ENCODE data around the gene C6orf62. TPM values are rescaled to one million over a fixed set of nuclear protein-coding genes. Genes with fewer than 3 reads are reported as not detected.
"Not testable (repeated sequence)": the region's sequence is repeated elsewhere in the genome, so short reads cannot be mapped to it uniquely, and the experiment has no call there.

C6orf62 gene
- polyA plus RNA-seq, 1 of the 3 experiments (the other 2 are of a cell fraction), result 36.0 TPM

DNA sequence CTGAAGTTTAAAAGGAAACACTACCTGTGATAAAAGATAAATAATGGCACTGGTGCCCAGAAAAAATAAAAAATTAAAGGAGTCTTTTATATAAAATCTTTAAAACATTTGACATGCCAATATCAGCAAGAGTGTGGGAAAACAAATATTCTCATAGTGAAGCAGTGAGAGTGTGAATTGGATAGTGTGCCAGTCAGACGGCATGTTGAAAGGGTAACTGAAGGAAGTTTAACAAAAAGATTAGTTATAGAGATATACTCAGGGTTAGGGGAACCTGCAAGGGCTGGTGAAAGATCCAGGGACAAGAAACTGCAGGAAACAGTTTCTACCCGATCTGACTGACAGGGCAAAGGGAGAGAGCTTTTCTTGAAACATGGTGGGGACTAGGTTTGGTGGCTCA lies 33.5 kb upstream of the C6orf62 start:
- no peak overlapping the region for H3K4me3 ChIP-seq (ENCODE audit: low read depth in 2 of 2, low read length in 1 of 2)
- no peaks in the 10 kb centered on the region for H3K79me2 ChIP-seq (ENCODE audit: insufficient read depth)
- H3K4me2 ChIP-seq, result no peak overlapping the region
- 83% methylated on average over 2 of the region's 2 CpGs for WGBS (ENCODE audit: low lambda C conversion rate)
- ChIA-PET POLR2A (no interaction called here), CTCF (interaction anchor here (1.0 kb wide), 1 partner anchor 14 kb away, joined by 3 read pairs; no protein-coding TSS in a partner anchor)
- H2AFZ ChIP-seq (ENCODE audit: low read depth), result no peak overlapping the region
- H3K27ac ChIP-seq (ENCODE audit: low read depth in 2 of 2, low read length in 1 of 2), result no peak overlapping the region
- no peaks in the 10 kb centered on the region for H3K27me3 ChIP-seq (ENCODE audit: insufficient read depth)
- no peak for DNase-seq
- H3K9ac ChIP-seq, result no peak overlapping the region
- no peaks in the 10 kb centered on the region for H3K4me1 ChIP-seq (ENCODE audit: control insufficient read depth in 1 of 2, insufficient read depth in 2 of 2, low read depth in 1 of 2, low read length in 1 of 2)
- H4K20me1 ChIP-seq (ENCODE audit: insufficient read depth), result no peaks in the 10 kb centered on the region
- H3K9me3 ChIP-seq, result no peaks in the 10 kb centered on the region
- H3K9me2 ChIP-seq, result no peaks in the 10 kb centered on the region
- no peaks in the 10 kb centered on the region for H3K36me3 ChIP-seq (replicated peaks in 1 of 2; ENCODE audit: control insufficient read depth in 1 of 2, insufficient read depth in 2 of 2, low read length in 1 of 2)
- no peaks in the 10 kb centered on the region for H3F3A ChIP-seq (replicated peaks; ENCODE audit: insufficient read depth)
- no peak for TF ChIP-seq RAD21 (IDR thresholded peaks at IDR 0.05; ENCODE audit: low read length)
- TF ChIP-seq ELF1 (IDR thresholded peaks at IDR 0.05), result no peak
- TF ChIP-seq FOXM1 (IDR thresholded peaks at IDR 0.05; ENCODE audit: low read depth), result no peak
- no peak for TF ChIP-seq FOXJ3 (CRISPR knock-in tag; IDR thresholded peaks at IDR 0.05)
- TF ChIP-seq, protein P1, sequence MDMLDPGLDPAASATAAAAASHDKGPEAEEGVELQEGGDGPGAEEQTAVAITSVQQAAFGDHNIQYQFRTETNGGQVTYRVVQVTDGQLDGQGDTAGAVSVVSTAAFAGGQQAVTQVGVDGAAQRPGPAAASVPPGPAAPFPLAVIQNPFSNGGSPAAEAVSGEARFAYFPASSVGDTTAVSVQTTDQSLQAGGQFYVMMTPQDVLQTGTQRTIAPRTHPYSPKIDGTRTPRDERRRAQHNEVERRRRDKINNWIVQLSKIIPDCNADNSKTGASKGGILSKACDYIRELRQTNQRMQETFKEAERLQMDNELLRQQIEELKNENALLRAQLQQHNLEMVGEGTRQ (IDR thresholded peaks at IDR 0.05; ENCODE audit: borderline replicate concordance, low read depth, low read length), result no peak
- no peak for TF ChIP-seq GATA2 (CRISPR knock-in tag; IDR thresholded peaks at IDR 0.05)
- TF ChIP-seq TEAD4 (IDR thresholded peaks at IDR 0.05; ENCODE audit: borderline replicate concordance, insufficient read depth), result no peak
- no peak for TF ChIP-seq YY1 (IDR thresholded peaks at IDR 0.05; ENCODE audit: low read depth)
- no peak for TF ChIP-seq MXI1 (IDR thresholded peaks at IDR 0.05; ENCODE audit: low read depth, low read length)
- TF ChIP-seq SMC3 (IDR thresholded peaks at IDR 0.05; ENCODE audit: low read depth, low read length), result no peak
- no peak for TF ChIP-seq EP300 (IDR thresholded peaks at IDR 0.05; ENCODE audit: borderline replicate concordance in 1 of 2, low read depth in 1 of 2, low read length in 1 of 2)
- TF ChIP-seq NRF1 (IDR thresholded peaks at IDR 0.05; ENCODE audit: low read depth, low read length), result no peak
- no peak for TF ChIP-seq NFIC (IDR thresholded peaks at IDR 0.05; ENCODE audit: borderline replicate concordance)
- TF ChIP-seq SIN3A (IDR thresholded peaks at IDR 0.05; ENCODE audit: borderline replicate concordance, low read depth, low read length), result no peak
- TF ChIP-seq, protein P2, sequence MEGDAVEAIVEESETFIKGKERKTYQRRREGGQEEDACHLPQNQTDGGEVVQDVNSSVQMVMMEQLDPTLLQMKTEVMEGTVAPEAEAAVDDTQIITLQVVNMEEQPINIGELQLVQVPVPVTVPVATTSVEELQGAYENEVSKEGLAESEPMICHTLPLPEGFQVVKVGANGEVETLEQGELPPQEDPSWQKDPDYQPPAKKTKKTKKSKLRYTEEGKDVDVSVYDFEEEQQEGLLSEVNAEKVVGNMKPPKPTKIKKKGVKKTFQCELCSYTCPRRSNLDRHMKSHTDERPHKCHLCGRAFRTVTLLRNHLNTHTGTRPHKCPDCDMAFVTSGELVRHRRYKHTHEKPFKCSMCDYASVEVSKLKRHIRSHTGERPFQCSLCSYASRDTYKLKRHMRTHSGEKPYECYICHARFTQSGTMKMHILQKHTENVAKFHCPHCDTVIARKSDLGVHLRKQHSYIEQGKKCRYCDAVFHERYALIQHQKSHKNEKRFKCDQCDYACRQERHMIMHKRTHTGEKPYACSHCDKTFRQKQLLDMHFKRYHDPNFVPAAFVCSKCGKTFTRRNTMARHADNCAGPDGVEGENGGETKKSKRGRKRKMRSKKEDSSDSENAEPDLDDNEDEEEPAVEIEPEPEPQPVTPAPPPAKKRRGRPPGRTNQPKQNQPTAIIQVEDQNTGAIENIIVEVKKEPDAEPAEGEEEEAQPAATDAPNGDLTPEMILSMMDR (IDR thresholded peaks at IDR 0.05), result no peak

DNA sequence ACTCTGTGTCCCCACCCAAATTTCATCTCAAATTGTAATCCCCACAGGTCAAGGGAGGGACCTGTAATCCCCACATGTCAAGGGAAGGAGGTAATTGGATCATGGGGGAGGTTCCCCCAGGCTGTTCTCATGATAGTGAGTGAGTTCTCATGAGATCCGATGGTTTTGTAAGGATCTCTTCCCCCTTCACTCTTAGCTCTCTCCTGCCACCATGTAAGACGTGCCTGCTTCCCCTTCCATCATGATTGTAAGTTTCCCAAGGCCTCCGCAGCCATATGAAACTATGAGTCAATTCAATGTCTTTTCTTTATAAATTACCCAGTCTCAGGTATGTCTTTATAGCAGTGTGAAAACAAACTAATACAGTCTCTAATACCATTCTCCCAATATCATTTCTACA lies 31.9 kb upstream of the C6orf62 start:
- H3K36me3 ChIP-seq (replicated peaks in 1 of 2; ENCODE audit: control insufficient read depth in 1 of 2, insufficient read depth in 2 of 2, low read length in 1 of 2); H3K9me2 ChIP-seq; H2AFZ ChIP-seq (ENCODE audit: low read depth); H3K27me3 ChIP-seq (ENCODE audit: insufficient read depth); H3K4me1 ChIP-seq (ENCODE audit: control insufficient read depth in 1 of 2, insufficient read depth in 2 of 2, low read depth in 1 of 2, low read length in 1 of 2); POLR2A ChIA-PET; H3K27ac ChIP-seq (ENCODE audit: low read depth in 2 of 2, low read length in 1 of 2); CTCF ChIA-PET; H3K4me3 ChIP-seq (ENCODE audit: low read depth in 2 of 2, low read length in 1 of 2); H3K4me2 ChIP-seq; H4K20me1 ChIP-seq (ENCODE audit: insufficient read depth); H3K9ac ChIP-seq; H3F3A ChIP-seq (replicated peaks; ENCODE audit: insufficient read depth); H3K79me2 ChIP-seq (ENCODE audit: insufficient read depth); DNase-seq; H3K9me3 ChIP-seq: not testable (repeated sequence)
- WGBS (ENCODE audit: low lambda C conversion rate), result 88% methylated on average over 3 of the region's 3 CpGs
